ENCODE measurements around the gene L1TD1.
"Not testable (repeated sequence)": the region's sequence is repeated elsewhere in the genome, so short reads cannot be mapped to it uniquely, and the experiment has no call there.

- not testable (repeated sequence) for TF ChIP-seq EZH2 (IDR thresholded peaks at IDR 0.05); POLR2AphosphoS5 (IDR thresholded peaks at IDR 0.05; ENCODE audit: borderline replicate concordance, low read depth, low read length)
Measured at GRCh38 chr1:62220456-62220855, 25.8 kb downstream of the L1TD1 start.
